SK-N-SH treated with all-trans-retinoic acid at 6 μM for 48 hours (cell line): ENCODE results near the gene PODNL1.

Source experiments
- ATAC-seq: fragments of 200-7000 bp; cut with Tn5 transposase; 3 replicates; pipeline ENCODE4 v1.9.1; 2020; ENCODE audit warnings: mild to moderate bottlenecking, moderate library complexity
- ARNTL ChIP-seq: fragments of 450-650 bp; formaldehyde crosslinking; IDR thresholded peaks from 2 replicates; pipeline ENCODE4 v1.5.0; 2020; ENCODE audit warnings: low read depth, mild to moderate bottlenecking, moderate library complexity, borderline replicate concordance
- BACH2 ChIP-seq: fragments of 250-450 bp; sonication (Bioruptor Pico); IDR thresholded peaks from 2 replicates; pipeline ENCODE4 v1.9.0; 2021; ENCODE audit warnings: mild to moderate bottlenecking, borderline replicate concordance
- CREB5 ChIP-seq: fragments of 250-450 bp; sonication (Bioruptor Pico); IDR thresholded peaks from 2 replicates; pipeline ENCODE4 v1.5.1; 2020; ENCODE audit warnings: low read depth, mild to moderate bottlenecking, moderate library complexity
- CSDC2 ChIP-seq: fragments of 250-450 bp; sonication (Bioruptor Pico); IDR thresholded peaks from 2 replicates; pipeline ENCODE4 v1.5.0; 2020; ENCODE audit warnings: mild to moderate bottlenecking, moderate library complexity
- CSRNP3 ChIP-seq: fragments of 250-450 bp; sonication (Bioruptor Pico); IDR thresholded peaks from 2 replicates; pipeline ENCODE4 v1.5.1; 2021; ENCODE audit warnings: mild to moderate bottlenecking, moderate library complexity
- ESRRG ChIP-seq: fragments of 250-450 bp; sonication (Bioruptor Pico); IDR thresholded peaks from 2 replicates; pipeline ENCODE4 v1.6.1; 2021; ENCODE audit warnings: mild to moderate bottlenecking
- GLIS3 ChIP-seq: fragments of 250-450 bp; sonication (Bioruptor Pico); IDR thresholded peaks from 2 replicates; pipeline ENCODE4 v1.5.0; 2020; ENCODE audit warnings: mild to moderate bottlenecking, moderate library complexity
- ISL1 ChIP-seq: fragments of 250-450 bp; sonication (Bioruptor Pico); IDR thresholded peaks from 2 replicates; pipeline ENCODE4 v2.1.2; 2022; ENCODE audit warnings: mild to moderate bottlenecking, moderate library complexity
- OSR1 ChIP-seq: fragments of 250-450 bp; sonication (Bioruptor Pico); IDR thresholded peaks from 2 replicates; pipeline ENCODE4 v1.8.0; 2022; ENCODE audit warnings: moderate library complexity, mild to moderate bottlenecking, inconsistent platforms
- PATZ1 ChIP-seq: fragments of 250-450 bp; sonication (Bioruptor Pico); IDR thresholded peaks from 2 replicates; pipeline ENCODE4 v1.8.0; 2020; ENCODE audit warnings: mild to moderate bottlenecking, moderate library complexity, borderline replicate concordance
- POU6F1 ChIP-seq: fragments of 250-450 bp; sonication (Bioruptor Pico); IDR thresholded peaks from 2 replicates; pipeline ENCODE4 v1.8.0; 2021; ENCODE audit warnings: low read depth, mild to moderate bottlenecking, moderate library complexity, borderline replicate concordance
- PPARA ChIP-seq: fragments of 250-450 bp; sonication (Bioruptor Pico); IDR thresholded peaks from 2 replicates; pipeline ENCODE4 v1.5.0; 2020; ENCODE audit warnings: mild to moderate bottlenecking, borderline replicate concordance
- RARB ChIP-seq: fragments of 250-450 bp; sonication (Bioruptor Pico); IDR thresholded peaks from 2 replicates; pipeline ENCODE4 v1.8.0; 2021; ENCODE audit warnings: mild to moderate bottlenecking, moderate library complexity
- SNAI2 ChIP-seq: fragments of 250-450 bp; sonication (Bioruptor Pico); IDR thresholded peaks from 2 replicates; pipeline ENCODE4 v1.5.0; 2020; ENCODE audit warnings: mild to moderate bottlenecking, moderate library complexity
- TCF4 ChIP-seq: fragments of 250-450 bp; sonication (Bioruptor Pico); IDR thresholded peaks from 2 replicates; pipeline ENCODE4 v1.8.0; 2021; ENCODE audit warnings: mild to moderate bottlenecking, moderate library complexity, borderline replicate concordance
- TOX ChIP-seq: fragments of 250-450 bp; sonication (Bioruptor Pico); IDR thresholded peaks from 2 replicates; pipeline ENCODE4 v1.8.0; 2021; ENCODE audit warnings: mild to moderate bottlenecking, moderate library complexity, borderline replicate concordance
- ZC3H10 ChIP-seq: fragments of 250-450 bp; sonication (Bioruptor Pico); IDR thresholded peaks from 2 replicates; pipeline ENCODE4 v1.5.1; 2021; ENCODE audit warnings: mild to moderate bottlenecking, moderate library complexity
- ZFP3 ChIP-seq: fragments of 250-450 bp; sonication (Bioruptor Pico); IDR thresholded peaks from 2 replicates; pipeline ENCODE4 v1.5.0; 2020; ENCODE audit warnings: mild to moderate bottlenecking, moderate library complexity
- ZFP30 ChIP-seq: fragments of 450-650 bp; formaldehyde crosslinking; IDR thresholded peaks from 2 replicates; pipeline ENCODE4 v1.5.0; 2022; ENCODE audit warnings: mild to moderate bottlenecking, moderate library complexity
- ZNF565 ChIP-seq: fragments of 450-650 bp; formaldehyde crosslinking; conservative IDR thresholded peaks from 2 replicates; pipeline ENCODE4 v1.5.0; 2020; ENCODE audit warnings: low read depth, mild to moderate bottlenecking, moderate library complexity
- ZNF70 ChIP-seq: fragments of 450-650 bp; formaldehyde crosslinking; IDR thresholded peaks from 2 replicates; pipeline ENCODE4 v1.5.0; 2020; ENCODE audit warnings: mild to moderate bottlenecking, moderate library complexity
- ZNF8 ChIP-seq: fragments of 450-650 bp; formaldehyde crosslinking; IDR thresholded peaks from 2 replicates; pipeline ENCODE4 v1.5.0; 2020; ENCODE audit warnings: mild to moderate bottlenecking, moderate library complexity

PODNL1 gene

GRCh38 chr19:13963603-13964105 lies 25.4 kb upstream of the PODNL1 start:
- peak; percentile 8; the same call in 1 of the 3 replicates for ATAC-seq
- TF ChIP-seq ZNF565 (no peak), TOX (CRISPR knock-in tag) (no peak), ESRRG (CRISPR knock-in tag) (no peak), ARNTL (CRISPR knock-in tag) (no peak), ISL1 (CRISPR knock-in tag) (no peak), OSR1 (CRISPR knock-in tag) (no peak), PPARA (CRISPR knock-in tag) (no peak), CREB5 (CRISPR knock-in tag) (no peak), SNAI2 (CRISPR knock-in tag) (no peak), TCF4 (no peak), CSDC2 (no peak), ZNF8 (CRISPR knock-in tag) (no peak)

- ATAC-seq = peak; percentile 31
- TF ChIP-seq ESRRG (CRISPR knock-in tag) (no peak), PPARA (CRISPR knock-in tag) (no peak), ZFP3 (CRISPR knock-in tag) (no peak), BACH2 (CRISPR knock-in tag) (no peak), PATZ1 (no peak), CSRNP3 (CRISPR knock-in tag) (no peak), ZC3H10 (CRISPR knock-in tag) (no peak), ZNF8 (CRISPR knock-in tag) (no peak), TCF4 (no peak), ZFP30 (CRISPR knock-in tag) (no peak), RARB (no peak), GLIS3 (no peak), OSR1 (CRISPR knock-in tag) (no peak), CREB5 (CRISPR knock-in tag) (no peak), SNAI2 (CRISPR knock-in tag) (no peak), TOX (CRISPR knock-in tag) (no peak)
These were observed 24.7 kb upstream of the PODNL1 start for GRCh38 chr19:13962699-13963602.

GRCh38 chr19:13961826-13962698 lies 23.8 kb upstream of the PODNL1 start:
- ATAC-seq = peak; percentile 8; the same call in 2 of the 3 replicates
- TF ChIP-seq ZNF8 (CRISPR knock-in tag) (no peak), SNAI2 (CRISPR knock-in tag) (no peak), CSRNP3 (CRISPR knock-in tag) (no peak), POU6F1 (CRISPR knock-in tag) (no peak), ESRRG (CRISPR knock-in tag) (no peak), GLIS3 (no peak), PATZ1 (no peak), OSR1 (CRISPR knock-in tag) (no peak), ISL1 (CRISPR knock-in tag) (no peak), ZFP3 (CRISPR knock-in tag) (no peak), ZNF565 (no peak), ZC3H10 (CRISPR knock-in tag) (no peak), ZNF70 (CRISPR knock-in tag) (no peak), ARNTL (CRISPR knock-in tag) (no peak)
